Stomach (tissue), 4 donors: ENCODE data around the gene ALB.

ENCODE experiments used
- CTCF ChIP-seq, 7 experiments: fragments of 450-650 bp in 4 of 7; fragments of 200-600 bp in 3 of 7; sonication (generic) in 3 of 7; IDR thresholded peaks; one replicate each; pipeline ENCODE4 v1.5.1; 2016 to 2019; ENCODE audit warnings: antibody characterized with exemption in 7 of 7, control low read depth in 2 of 7, mild to moderate bottlenecking in 1 of 7
- EP300 ChIP-seq: sonication (generic); formaldehyde crosslinking; IDR thresholded peaks from one replicate; pipeline ENCODE4 v1.6.1; 2017; ENCODE audit warnings: antibody characterized with exemption
- POLR2A ChIP-seq, 4 donors: fragments of 450-650 bp; IDR thresholded peaks; one replicate each; pipeline ENCODE4 v1.6.1; 2016; ENCODE audit warnings: antibody characterized with exemption in 4 of 4, control low read depth in 2 of 4, mild to moderate bottlenecking in 1 of 4, moderate library complexity in 1 of 4
- POLR2AphosphoS5 ChIP-seq, 3 donors: sonication (generic); formaldehyde crosslinking; IDR thresholded peaks; one replicate each; pipeline ENCODE4 v1.6.1; 2016; ENCODE audit warnings: antibody characterized with exemption in 3 of 3

- no peak for TF ChIP-seq CTCF (IDR thresholded peaks at IDR 0.05)
- TF ChIP-seq POLR2AphosphoS5 (IDR thresholded peaks at IDR 0.05) = no peak
- TF ChIP-seq POLR2A (IDR thresholded peaks at IDR 0.05) = no peak
- TF ChIP-seq EP300 = no peak
Observed at GRCh38 chr4:73433140-73433539, 29.1 kb downstream of the ALB start.
